Eye (tissue), 1 donor: ENCODE measurements around the gene ZNF335.
A peak's percentile ranks its signal among the peaks of the same experiment; 100 is the strongest.
"Not testable (repeated sequence)": the region's sequence is repeated elsewhere in the genome, so short reads cannot be mapped to it uniquely, and the experiment has no call there.

ENCODE experiments used
- DNase-seq: peaks from one replicate; pipeline ENCODE4 v3.0.0-alpha.2; 2015

ZNF335 gene

GRCh38 chr20:45934046-45934585 lies 37.9 kb downstream of the ZNF335 start:
- no peak for DNase-seq

- peak; percentile 84 for DNase-seq
Measured at GRCh38 chr20:45933266-45934045, 38.5 kb downstream of the ZNF335 start.

GRCh38 chr20:45931680-45932079 lies 40.3 kb downstream of the ZNF335 start:
- not testable (repeated sequence) for DNase-seq

GRCh38 chr20:45927071-45927878 lies 44.7 kb downstream of the ZNF335 start:
- no peak for DNase-seq

GRCh38 chr20:45926731-45927070 lies 45.3 kb downstream of the ZNF335 start:
- no peak for DNase-seq

- no peak for DNase-seq
Measured at GRCh38 chr20:45925821-45926506, 46.0 kb downstream of the ZNF335 start.

GRCh38 chr20:45924391-45925261 lies 47.4 kb downstream of the ZNF335 start:
- no peak for DNase-seq

- no peak for DNase-seq
Measured at GRCh38 chr20:45921337-45922189, 50.4 kb downstream of the ZNF335 start.

- no peak for DNase-seq
Measured at GRCh38 chr20:45920462-45921336, 51.3 kb downstream of the ZNF335 start.

GRCh38 chr20:45919542-45920399 lies 52.2 kb downstream of the ZNF335 start:
- peak; percentile 59 for DNase-seq

- DNase-seq = no peak
Measured at GRCh38 chr20:45918779-45919537, 53.0 kb downstream of the ZNF335 start.

GRCh38 chr20:45918182-45918737 lies 53.7 kb downstream of the ZNF335 start:
- DNase-seq = no peak

- peak; percentile 39 for DNase-seq
Measured at GRCh38 chr20:45917790-45918141, 54.2 kb downstream of the ZNF335 start.

GRCh38 chr20:45913116-45913515 lies 58.9 kb downstream of the ZNF335 start:
- DNase-seq = no peak

GRCh38 chr20:45912344-45912682 lies 59.7 kb downstream of the ZNF335 start:
- DNase-seq = no peak

GRCh38 chr20:45911486-45912343 lies 60.3 kb downstream of the ZNF335 start, which contains the start of gene PLTP:
Gene PLTP (minus strand): TSS chr20:45912155. CDS start chr20:45911452, 703 bp downstream.
- peak; percentile 87 for DNase-seq
